COLO668 (cell line): Measurements from ENCODE around the gene WNT7B.
A peak's percentile ranks its signal among the peaks of the same experiment; 100 is the strongest.

Source experiments
- DNase-seq: peaks from one replicate; lab custom pipeline; 2025; ENCODE audit not compliant: unreplicated experiment; lab: John Stamatoyannopoulos, UW

The WNT7B gene

GRCh38 chr22:45960477-45961386 is 16.2 kb downstream of the WNT7B start:
- DNase-seq, result no peak

- DNase-seq, result no peak
Observed at GRCh38 chr22:45959719-45960476, 17.1 kb downstream of the WNT7B start.

- no peak for DNase-seq
Observed at GRCh38 chr22:45958971-45959370, 18.0 kb downstream of the WNT7B start.

GRCh38 chr22:45957826-45958225 is 19.1 kb downstream of the WNT7B start:
- no peak for DNase-seq

- DNase-seq, result no peak
Observed at GRCh38 chr22:45953178-45953577, 23.8 kb downstream of the WNT7B start.

- no peak for DNase-seq
Observed at GRCh38 chr22:45952553-45952952, 24.4 kb downstream of the WNT7B start.

- DNase-seq, result no peak
Observed at GRCh38 chr22:45952151-45952550, 24.8 kb downstream of the WNT7B start.

- no peak for DNase-seq
Observed at GRCh38 chr22:45949891-45950290, 27.1 kb downstream of the WNT7B start.

GRCh38 chr22:45949258-45949870 is 27.6 kb downstream of the WNT7B start:
- no peak for DNase-seq

GRCh38 chr22:45948081-45948648 is 28.8 kb downstream of the WNT7B start:
- peak; percentile 19 for DNase-seq

- DNase-seq, result peak; percentile 22
Observed at GRCh38 chr22:45946805-45947600, 30.0 kb downstream of the WNT7B start.

GRCh38 chr22:45945621-45946106 is 31.3 kb downstream of the WNT7B start:
- DNase-seq, result no peak

GRCh38 chr22:45942787-45943493 is 34.0 kb downstream of the WNT7B start:
- DNase-seq, result no peak

GRCh38 chr22:45942344-45942743 is 34.6 kb downstream of the WNT7B start:
- DNase-seq, result no peak

- no peak for DNase-seq
Observed at GRCh38 chr22:45938913-45939312, 38.0 kb downstream of the WNT7B start.

- no peak for DNase-seq
Observed at GRCh38 chr22:45937960-45938359, 39.0 kb downstream of the WNT7B start.

- no peak for DNase-seq
Observed at GRCh38 chr22:45935573-45935972, 41.4 kb downstream of the WNT7B start.

GRCh38 chr22:45934659-45935341 is 42.2 kb downstream of the WNT7B start:
- DNase-seq, result peak; percentile 31

- no peak for DNase-seq
Observed at GRCh38 chr22:45934168-45934564, 42.8 kb downstream of the WNT7B start.
